SK-N-SH (cell line): Measurements from ENCODE around the gene HS3ST3A1. TPM values are rescaled to one million over a fixed set of nuclear protein-coding genes. Genes with fewer than 3 reads are reported as not detected.

Source experiments
- CTCF ChIA-PET: fragments of 300-600, 350-600 bp; formaldehyde crosslinking; extraction: SDS; loops from one replicate; lab custom pipeline; 2021; lab: Yijun Ruan, JAX
- POLR2A ChIA-PET: fragments of 350-600 bp; sonication (Branson Sonifier 250); formaldehyde crosslinking; extraction: SDS; loops from one replicate; lab custom pipeline; 2020; ENCODE audit warnings: antibody characterized with exemption, inconsistent platforms; lab: Yijun Ruan, JAX
- DNase-seq: peaks from one replicate; pipeline ENCODE4 v3.0.0; 2012
- H2AFZ ChIP-seq: fragments of 200-600 bp; sonication (generic); 2 replicates; pipeline ENCODE4 v1.8.1; 2016; ENCODE audit warnings: antibody characterized with exemption, mild to moderate bottlenecking, low read depth
- H3F3A ChIP-seq: fragments of 200-600 bp; sonication (generic); replicated peaks from 2 replicates; pipeline ENCODE3; 2016; ENCODE audit warnings: antibody characterized with exemption, mild to moderate bottlenecking; ENCODE audit not compliant: insufficient read depth
- H3K27ac ChIP-seq, 2 experiments: fragments of 200-500 bp in 1 of 2; fragments of 200-600 bp in 1 of 2; sonication (Bioruptor generic) in 1 of 2; sonication (generic), shearing (Covaris generic) in 1 of 2; 2 replicates each; pipeline versions ENCODE4 v1.5.1 to v1.6.1; 2014 to 2016; ENCODE audit warnings: low read depth in 2 of 2, inconsistent platforms in 1 of 2, low read length in 1 of 2, mild to moderate bottlenecking in 1 of 2, mixed read lengths in 1 of 2
- H3K27me3 ChIP-seq: fragments of 200-600 bp; sonication (generic), shearing (Covaris generic); 2 replicates; pipeline ENCODE4 v1.6.1; 2016; ENCODE audit warnings: mixed run types; ENCODE audit not compliant: insufficient read depth
- H3K36me3 ChIP-seq, 2 experiments: fragments of 200-500 bp in 1 of 2; fragments of 200-600 bp in 1 of 2; sonication (Bioruptor generic) in 1 of 2; sonication (generic) in 1 of 2; replicated peaks in 1 of 2; 2 replicates each; pipeline versions ENCODE3 to v1.5.1; 2014 to 2016; ENCODE audit warnings: low read length in 1 of 2, mild to moderate bottlenecking in 1 of 2; ENCODE audit not compliant: insufficient read depth in 2 of 2, control insufficient read depth in 1 of 2
- H3K4me1 ChIP-seq, 2 experiments: fragments of 200-500 bp in 1 of 2; fragments of 200-600 bp in 1 of 2; sonication (Bioruptor generic) in 1 of 2; sonication (generic), shearing (Covaris generic) in 1 of 2; 2 replicates each; pipeline versions ENCODE4 v1.5.1 to v1.6.1; 2014 to 2016; ENCODE audit warnings: low read depth in 1 of 2, low read length in 1 of 2, mixed run types in 1 of 2; ENCODE audit not compliant: insufficient read depth in 2 of 2, control insufficient read depth in 1 of 2
- H3K4me2 ChIP-seq: fragments of 200-600 bp; sonication (generic), shearing (Covaris generic); 2 replicates; pipeline ENCODE4 v1.6.1; 2017; ENCODE audit warnings: mixed run types
- H3K4me3 ChIP-seq, 2 experiments: fragments of 200-500 bp in 1 of 2; fragments of 200-600 bp in 1 of 2; sonication (Bioruptor generic) in 1 of 2; sonication (generic), shearing (Covaris generic) in 1 of 2; 2 replicates each; pipeline versions ENCODE4 v1.5.1 to v1.8.1; 2014 to 2016; ENCODE audit warnings: low read depth in 2 of 2, inconsistent platforms in 1 of 2, low read length in 1 of 2, mild to moderate bottlenecking in 1 of 2, mixed read lengths in 1 of 2, moderate library complexity in 1 of 2
- H3K79me2 ChIP-seq: fragments of 200-600 bp; sonication (generic); 2 replicates; pipeline ENCODE4 v1.8.1; 2017; ENCODE audit warnings: mild to moderate bottlenecking; ENCODE audit not compliant: insufficient read depth
- H3K9ac ChIP-seq: fragments of 200-600 bp; sonication (generic); 2 replicates; pipeline ENCODE4 v1.6.1; 2017; ENCODE audit warnings: mixed run types
- H3K9me2 ChIP-seq: fragments of 200-600 bp; sonication (generic); 2 replicates; pipeline ENCODE4 v1.6.1; 2017; ENCODE audit warnings: mixed run types
- H3K9me3 ChIP-seq: fragments of 200-600 bp; sonication (generic); 2 replicates; pipeline ENCODE4 v1.6.1; 2017; ENCODE audit warnings: mixed run types, mild to moderate bottlenecking, moderate library complexity
- H4K20me1 ChIP-seq: fragments of 200-600 bp; sonication (generic); 2 replicates; pipeline ENCODE4 v1.6.1; 2017; ENCODE audit warnings: mild to moderate bottlenecking, mixed run types; ENCODE audit not compliant: insufficient read depth
- CHD2 ChIP-seq: fragments of 150-350 bp; IDR thresholded peaks from 2 replicates; pipeline ENCODE4 v1.6.1; 2018; ENCODE audit warnings: low read length; ENCODE audit not compliant: partially characterized antibody
- CTCF ChIP-seq: fragments of 200-600 bp; sonication (generic); IDR thresholded peaks from 2 replicates; pipeline ENCODE4 v1.6.1; 2017; ENCODE audit warnings: antibody characterized with exemption, mild to moderate bottlenecking, moderate library complexity
- EP300 ChIP-seq, 2 experiments: IDR thresholded peaks; 2 replicates each; pipeline versions ENCODE4 v1.4.0 to v1.6.1; 2012; ENCODE audit warnings: borderline replicate concordance in 1 of 2, low read depth in 1 of 2, low read length in 1 of 2
- MAX ChIP-seq: IDR thresholded peaks from 2 replicates; pipeline ENCODE4 v1.4.0; 2012; ENCODE audit warnings: low read depth
- MXI1 ChIP-seq: IDR thresholded peaks from 2 replicates; pipeline ENCODE4 v1.6.1; 2012; ENCODE audit warnings: mild to moderate bottlenecking, low read depth, low read length, improper control_type of control experiment
- NFIC ChIP-seq: IDR thresholded peaks from 2 replicates; pipeline ENCODE4 v1.4.0; 2012; ENCODE audit warnings: borderline replicate concordance
- RCOR1 ChIP-seq: fragments of 150-350 bp; IDR thresholded peaks from 2 replicates; pipeline ENCODE4 v1.6.1; 2017; ENCODE audit warnings: antibody characterized with exemption, low read length
- RFX5 ChIP-seq: IDR thresholded peaks from 2 replicates; pipeline ENCODE4 v1.6.1; 2012; ENCODE audit warnings: mild to moderate bottlenecking, improper control_type of control experiment, low read length
- SMC3 ChIP-seq: IDR thresholded peaks from 2 replicates; pipeline ENCODE4 v1.6.1; 2012; ENCODE audit warnings: low read depth, low read length, improper control_type of control experiment
- TAF1 ChIP-seq: IDR thresholded peaks from 2 replicates; pipeline ENCODE4 v1.6.1; 2012; ENCODE audit warnings: low read depth, mild to moderate bottlenecking, low read length, moderate library complexity, borderline replicate concordance
- TEAD4 ChIP-seq: IDR thresholded peaks from 2 replicates; pipeline ENCODE4 v1.4.0; 2012; ENCODE audit warnings: mild to moderate bottlenecking, borderline replicate concordance; ENCODE audit not compliant: insufficient read depth
- YY1 ChIP-seq: IDR thresholded peaks from 2 replicates; pipeline ENCODE4 v1.4.0; 2012; ENCODE audit warnings: low read depth, mild to moderate bottlenecking
- ZBTB33 ChIP-seq: IDR thresholded peaks from 2 replicates; pipeline ENCODE4 v1.4.0; 2012; ENCODE audit warnings: low read depth, borderline replicate concordance
- WGBS: methylation state at CpG from one replicate; pipeline ENCODE4 v1.1.6; 2017; ENCODE audit warnings: low lambda C conversion rate; 5-methylcytosine and 5-hydroxymethylcytosine counted together
- polyA plus RNA-seq, 3 experiments: library from polyadenylated mRNA; depleted of rRNA; stranded (reverse); fragments of >200 nt; gene quantifications; 2 replicates each; pipeline ENCODE4 v1.2.3, GENCODE V29; 2012

HS3ST3A1 gene
- polyA plus RNA-seq, 1 of the 3 experiments (the other 2 are of a cell fraction), result 22.6 TPM

- Histone ChIP-seq H4K20me1 (no peaks in the 10 kb centered on the region), H3F3A (peaks cover 19% of the 10 kb centered on the region), H3K4me1 (no peaks in the 10 kb centered on the region; a peak in 2 of 4 replicates), H3K79me2 (peaks cover 4% of the 10 kb centered on the region; the same call in 1 of the 2 replicates), H2AFZ (0 out of 2 replicates have a peak overlapping the region, but pooled peaks have one; percentile 2), H3K4me2 (no peak overlapping the region), H3K9ac (no peak overlapping the region), H3K4me3 (no peak overlapping the region), H3K9me2 (no peaks in the 10 kb centered on the region), H3K27ac (no peak overlapping the region; a peak in 1 of 4 replicates), H3K9me3 (no peaks in the 10 kb centered on the region), H3K27me3 (no peaks in the 10 kb centered on the region), H3K36me3 (peaks cover 0 to 27% of the 10 kb centered on the region in 2 experiments)
- POLR2A ChIA-PET, result no interaction called here
- DNase-seq, result no peak
- 95% methylated on average over 1 of the region's 1 CpG for WGBS
- TF ChIP-seq TAF1 (no peak), SMC3 (no peak), RFX5 (no peak), YY1 (no peak), CHD2 (no peak), CTCF (no peak), ZBTB33 (no peak), NFIC (no peak), TEAD4 (no peak)
- TF ChIP-seq, all 33 proteins: peak for 0
- CTCF ChIA-PET, result interaction anchor here (1.0 to 1.2 kb wide), 2 partner anchors 8 to 12 kb away, joined by 3 read pairs; no protein-coding TSS in a partner anchor
These were observed 110.2 kb downstream of the HS3ST3A1 start for GRCh38 chr17:13491491-13491890.

GRCh38 chr17:13490906-13491482 is 110.7 kb downstream of the HS3ST3A1 start:
- no peak overlapping the region; a peak in 1 of 4 replicates for H3K27ac ChIP-seq
- no peaks in the 10 kb centered on the region; a peak in 2 of 4 replicates for H3K4me1 ChIP-seq
- H3K36me3 ChIP-seq, result peaks cover 0 to 27% of the 10 kb centered on the region in 2 experiments
- ChIA-PET POLR2A (no interaction called here), CTCF (interaction anchor here (1.0 to 1.2 kb wide), 2 partner anchors 9 to 12 kb away, joined by 3 read pairs; no protein-coding TSS in a partner anchor)
- no peak overlapping the region for H3K9ac ChIP-seq
- TF ChIP-seq MXI1, result no peak
- TF ChIP-seq MAX, result no peak
- TF ChIP-seq RCOR1, result no peak
- TF ChIP-seq EP300 (IDR thresholded peaks at IDR 0.05; ENCODE audit: borderline replicate concordance in 1 of 2, low read depth in 1 of 2, low read length in 1 of 2), result no peak
- no peak overlapping the region for H3K4me3 ChIP-seq
- no peaks in the 10 kb centered on the region for H3K9me2 ChIP-seq
- H3K27me3 ChIP-seq, result no peaks in the 10 kb centered on the region
- H2AFZ ChIP-seq, result 0 out of 2 replicates have a peak overlapping the region, but pooled peaks have one; percentile 2
- H3F3A ChIP-seq, result peaks cover 19% of the 10 kb centered on the region
- H3K4me2 ChIP-seq, result no peak overlapping the region
- no peak for DNase-seq
- H3K9me3 ChIP-seq, result no peaks in the 10 kb centered on the region
- WGBS, result 78% methylated on average over 5 of the region's 5 CpGs
- peaks cover 4% of the 10 kb centered on the region; the same call in 1 of the 2 replicates for H3K79me2 ChIP-seq
- H4K20me1 ChIP-seq, result no peaks in the 10 kb centered on the region
